DMS 273 treated with DMSO at 0.1 percent for 48 hours (cell line): ENCODE data around the gene PLCB4.

Experiments used
- DNase-seq: peaks from one replicate; lab custom pipeline; 2025; lab: John Stamatoyannopoulos, UW

Gene PLCB4

DNA sequence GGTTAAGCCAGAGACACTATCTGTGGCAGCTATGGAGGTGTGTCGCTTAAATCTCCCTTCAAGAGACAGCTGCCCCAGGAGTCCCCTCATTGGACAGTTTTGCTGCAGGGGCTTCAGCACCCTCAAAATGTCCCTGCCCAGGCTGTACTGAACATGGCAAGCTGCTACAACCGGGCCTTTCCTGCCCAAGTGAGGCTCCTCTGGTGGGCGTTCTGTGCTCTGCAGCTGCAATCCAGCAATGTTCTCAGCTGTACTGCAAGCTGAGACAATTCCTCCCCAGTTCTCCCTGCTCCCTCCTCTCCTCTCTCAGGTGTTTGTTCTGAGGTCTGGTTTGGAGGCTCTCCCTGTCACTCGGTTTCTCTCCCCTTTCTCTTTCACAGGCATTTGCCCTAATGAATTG, 254.7 kb downstream of the PLCB4 start:
- DNase-seq = no peak

- DNase-seq = no peak
Measured at GRCh38 chr20:9329355-9330101, 260.6 kb downstream of the PLCB4 start.

DNA sequence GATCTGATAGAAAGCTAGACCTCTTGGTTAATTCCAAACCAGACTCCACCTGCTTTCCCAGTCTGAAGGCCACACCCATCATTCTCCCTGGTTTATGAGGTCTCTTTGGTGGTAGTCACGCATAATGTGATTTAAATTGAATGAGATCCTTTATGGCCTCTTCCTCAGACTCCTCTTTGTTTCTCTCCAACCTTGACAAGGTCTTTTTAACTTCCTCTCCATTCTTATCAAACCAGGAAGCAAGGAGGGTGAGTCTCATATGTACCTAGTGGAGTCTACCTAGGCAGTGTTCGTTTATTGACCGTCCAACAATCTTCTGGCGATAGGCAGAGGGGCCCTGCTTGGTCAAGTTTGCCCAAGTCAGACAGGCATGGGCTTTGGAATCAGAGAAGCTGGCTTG, 261.3 kb downstream of the PLCB4 start:
- DNase-seq = no peak

DNA sequence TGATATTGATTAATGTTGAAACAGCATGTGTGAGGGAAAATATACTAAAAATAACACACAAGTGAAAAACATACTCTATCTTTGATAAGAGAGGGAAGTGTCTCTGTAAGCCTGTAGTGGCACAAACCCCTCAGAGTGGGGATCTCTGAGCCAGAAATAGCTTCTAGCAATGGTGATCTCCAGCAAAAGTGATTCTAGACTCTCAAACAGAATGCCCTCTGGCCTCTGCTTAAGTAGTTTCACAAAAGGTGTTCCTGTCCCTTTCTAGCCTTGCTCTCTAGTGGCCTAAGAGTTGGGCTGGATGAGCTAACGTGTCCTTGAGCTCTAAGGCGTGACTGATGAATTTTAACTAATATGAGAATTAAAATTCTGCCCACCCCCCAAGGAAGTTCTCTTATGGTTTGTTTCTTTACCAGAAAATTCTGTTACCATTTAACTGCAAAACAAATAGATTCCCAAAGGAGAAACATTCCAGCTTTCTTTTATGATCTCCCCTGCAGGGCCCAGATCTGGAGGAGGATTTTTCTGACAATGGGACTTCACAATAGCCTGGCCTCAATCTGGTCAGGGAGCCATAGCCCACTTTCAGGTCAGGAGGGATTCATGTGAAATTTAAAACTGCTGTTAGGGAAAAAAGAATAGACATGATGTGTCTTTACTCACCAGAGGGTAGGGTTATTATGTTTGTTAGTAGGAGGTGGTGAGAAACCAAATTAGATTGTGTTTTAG, 263.0 kb downstream of the PLCB4 start:
- no peak for DNase-seq

- DNase-seq = no peak
Measured at GRCh38 chr20:9332791-9333479, 264.0 kb downstream of the PLCB4 start.

GRCh38 chr20:9334866-9335265, 266.0 kb downstream of the PLCB4 start:
- no peak for DNase-seq

GRCh38 chr20:9338101-9338500, 269.2 kb downstream of the PLCB4 start:
- no peak for DNase-seq

GRCh38 chr20:9339708-9340107, 270.8 kb downstream of the PLCB4 start:
- DNase-seq = no peak

- DNase-seq = no peak
Measured at GRCh38 chr20:9342651-9343050, 273.8 kb downstream of the PLCB4 start.

DNA sequence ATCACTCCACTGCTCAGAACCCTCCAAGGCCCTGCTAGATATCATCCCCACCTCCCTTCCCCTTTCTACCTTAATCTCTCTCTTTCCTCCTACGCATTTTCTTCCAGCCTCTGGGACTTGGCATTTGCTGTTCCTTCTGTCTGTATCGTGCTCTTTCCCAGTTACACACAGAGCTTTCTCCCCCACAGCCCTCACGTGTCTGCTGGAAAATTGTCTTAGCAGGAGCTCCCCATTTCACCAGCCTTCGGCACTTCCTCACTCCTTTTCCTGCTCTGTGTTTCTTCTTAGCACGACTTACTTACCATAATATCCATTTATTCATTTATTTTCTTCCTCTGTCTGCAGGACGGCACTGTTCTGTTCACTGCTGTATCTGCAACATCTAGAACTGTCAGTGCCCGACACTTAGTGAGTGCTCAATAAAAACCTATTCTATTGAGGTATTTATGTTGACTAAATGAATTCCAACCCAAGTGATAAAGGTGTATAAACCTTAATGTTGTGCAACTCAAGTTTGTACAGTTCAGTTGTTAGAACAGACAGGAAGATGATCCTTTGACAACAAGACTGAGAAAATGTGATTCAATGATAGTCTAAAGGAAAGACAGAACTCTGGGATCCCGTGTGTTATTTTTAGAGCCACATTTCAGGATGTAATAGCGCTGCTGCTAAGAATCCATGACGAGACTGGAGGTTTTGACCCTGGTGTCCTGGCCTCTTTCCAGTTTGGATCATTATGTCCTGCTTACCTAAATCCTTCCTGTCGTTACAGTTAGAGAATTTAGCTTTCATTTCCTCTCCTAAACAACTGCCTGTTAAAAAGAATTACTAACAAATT, 275.4 kb downstream of the PLCB4 start:
- DNase-seq = no peak

DNA sequence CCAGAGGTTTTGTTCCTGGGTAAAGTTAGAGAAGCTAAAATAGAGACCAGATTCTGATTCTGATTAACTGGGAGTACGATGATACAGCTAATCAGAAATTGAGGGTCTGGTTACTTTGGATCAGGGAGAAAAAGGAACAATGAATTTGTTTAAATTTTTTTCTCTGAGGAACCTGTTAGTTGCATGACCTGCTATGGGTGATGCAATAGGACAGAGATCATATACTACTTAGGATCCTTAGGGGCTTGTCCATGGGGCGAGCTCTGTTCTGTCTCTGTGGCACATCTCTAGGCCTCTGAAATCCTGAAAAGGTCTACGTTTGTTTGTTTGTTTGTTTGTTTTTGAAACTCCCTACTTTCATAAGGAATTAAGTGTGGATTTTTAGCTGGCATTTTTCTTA, 279.4 kb downstream of the PLCB4 start:
- no peak for DNase-seq

DNA sequence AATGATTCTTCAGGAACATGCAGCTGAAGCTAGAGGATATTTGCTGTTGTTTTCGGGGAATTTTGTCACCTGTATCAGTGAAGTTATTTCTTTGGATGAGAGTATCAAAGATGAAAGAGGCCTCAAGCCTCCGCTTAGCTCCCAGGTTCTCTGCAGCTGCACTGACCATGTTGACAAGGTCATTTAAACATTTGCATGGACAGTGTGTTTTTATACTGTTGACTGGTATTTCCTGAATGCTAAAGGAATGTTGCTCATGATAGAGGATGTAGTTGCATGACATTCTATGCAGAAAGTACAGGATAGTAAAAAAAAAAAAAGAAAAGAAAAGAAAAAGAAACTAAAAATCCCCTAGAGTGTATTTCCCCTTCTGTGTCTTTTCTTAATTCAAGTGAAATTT, 279.9 kb downstream of the PLCB4 start:
- DNase-seq = no peak

DNA sequence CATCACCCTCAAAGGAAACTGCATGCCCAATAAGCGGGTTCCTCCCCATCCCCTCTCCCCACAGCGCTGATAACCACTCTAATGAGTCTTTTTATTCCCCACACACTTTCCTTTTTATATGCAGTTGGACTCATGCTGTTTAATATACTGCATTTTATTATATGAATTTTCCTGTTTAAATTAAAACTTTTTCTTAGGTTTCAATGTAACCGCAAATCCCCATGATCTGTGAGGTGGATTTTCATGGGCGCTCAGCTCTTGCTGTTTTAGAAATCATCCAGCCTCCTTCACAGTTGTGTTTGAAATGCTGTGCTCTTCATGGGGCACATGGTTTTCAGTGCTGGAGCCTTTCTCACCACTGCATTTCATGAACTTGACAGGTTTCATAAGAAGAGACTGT, 280.4 kb downstream of the PLCB4 start:
- DNase-seq = no peak

GRCh38 chr20:9352739-9353138, 283.9 kb downstream of the PLCB4 start:
- DNase-seq = no peak

DNA sequence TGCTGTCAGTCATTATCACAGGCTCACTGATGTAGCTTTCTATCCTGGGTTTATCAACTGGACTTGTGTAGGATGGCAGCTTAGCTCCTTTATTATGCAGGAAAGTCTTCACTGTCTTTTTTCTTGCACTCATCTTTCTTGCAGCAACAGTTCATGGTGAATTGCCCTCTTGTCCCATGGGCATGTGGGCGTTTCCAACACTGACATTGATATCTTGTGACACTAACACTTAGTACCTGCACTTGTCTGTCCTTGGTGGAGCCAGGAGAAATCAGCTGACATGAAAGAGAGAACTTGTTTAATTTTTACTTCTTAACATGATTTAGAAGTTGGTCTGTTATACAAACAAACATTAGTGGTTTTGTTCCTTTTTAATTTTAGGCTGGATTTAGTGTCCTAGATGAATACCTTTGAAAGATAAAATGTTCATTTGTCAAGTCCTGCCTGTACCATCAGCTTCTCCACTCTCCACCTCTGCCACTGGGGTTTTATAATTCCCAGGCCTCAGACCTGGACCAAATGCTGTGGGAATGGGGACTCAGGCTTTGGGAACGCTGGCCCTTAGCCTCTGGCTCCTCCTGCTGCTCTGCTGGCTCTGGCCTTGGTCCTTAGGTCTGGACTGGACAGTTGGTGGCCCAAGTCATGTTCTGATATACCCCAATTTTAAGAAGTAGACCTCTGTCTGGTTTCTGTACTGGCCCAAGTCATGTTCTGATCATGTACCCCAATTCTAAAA, 284.5 kb downstream of the PLCB4 start:
- DNase-seq = no peak

GRCh38 chr20:9353916-9354276, 285.0 kb downstream of the PLCB4 start:
- DNase-seq = no peak

DNA sequence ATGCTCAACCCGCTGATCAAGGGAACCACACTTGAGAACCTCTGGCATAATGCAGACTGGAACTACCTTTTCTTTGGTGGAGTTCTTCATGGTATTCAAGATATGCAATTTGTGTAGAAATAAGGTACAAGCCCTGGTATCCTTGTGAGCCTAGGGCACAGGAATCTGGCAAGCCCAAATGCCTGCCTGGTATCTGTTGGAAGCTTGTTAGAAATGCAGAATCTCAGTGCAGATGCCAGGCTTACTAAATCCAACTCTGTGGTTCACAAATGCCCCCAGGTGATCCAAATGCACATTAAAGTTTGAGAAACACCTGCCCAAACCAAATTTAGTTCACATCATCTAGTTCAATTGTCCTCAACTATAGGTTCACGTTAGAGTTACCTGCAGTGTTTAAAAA, 285.7 kb downstream of the PLCB4 start:
- DNase-seq = no peak

DNA sequence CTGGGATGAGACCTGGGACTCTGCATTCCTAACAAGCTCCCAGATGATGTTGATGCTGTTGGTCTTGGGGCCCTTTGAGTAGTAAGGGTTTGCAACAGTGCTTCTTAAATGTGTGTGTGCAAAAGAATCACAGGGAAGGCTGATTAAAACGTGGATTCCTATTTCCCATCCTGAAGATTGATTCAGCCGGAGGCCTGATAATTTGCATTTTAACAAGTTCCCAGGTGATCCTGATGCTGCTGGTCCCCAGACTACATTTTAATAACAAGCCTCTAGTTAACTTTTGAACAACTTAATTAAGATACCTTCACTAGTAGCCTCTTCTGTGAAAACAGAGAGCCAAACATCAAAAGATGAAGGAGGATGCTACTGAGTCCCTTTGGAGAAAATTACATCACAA, 289.1 kb downstream of the PLCB4 start:
- DNase-seq = no peak

GRCh38 chr20:9359561-9360308, 290.8 kb downstream of the PLCB4 start:
- DNase-seq = no peak

GRCh38 chr20:9360431-9360830, 291.5 kb downstream of the PLCB4 start:
- DNase-seq = no peak

DNA sequence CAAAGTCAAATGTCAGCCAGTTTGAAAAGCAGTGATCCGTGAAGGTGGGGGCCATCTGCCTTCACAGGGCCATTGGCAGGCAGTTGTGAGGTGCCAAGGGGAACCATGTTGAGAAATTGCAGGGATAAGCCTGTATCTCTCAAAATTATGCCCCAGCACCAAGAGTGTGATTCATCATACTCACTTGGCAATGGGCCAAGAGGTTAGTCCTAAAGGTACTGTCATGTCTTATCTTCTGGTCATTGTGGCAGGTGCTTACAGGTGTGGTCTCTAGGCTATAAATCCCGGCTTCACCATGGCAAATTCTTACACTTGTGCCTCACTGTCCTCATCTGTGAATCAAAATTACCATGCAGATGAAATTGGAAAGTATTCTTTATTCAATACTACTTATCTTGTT, 294.8 kb downstream of the PLCB4 start:
- no peak for DNase-seq
